ENCODE measurements around the gene UBL4A. TPM values are rescaled to one million over a fixed set of nuclear protein-coding genes. Genes with fewer than 3 reads are reported as not detected.
A peak's percentile ranks its signal among the peaks of the same experiment; 100 is the strongest.

The UBL4A gene
- total RNA-seq, 1 experiment from 2014 or later, result 38.8 TPM

DNA sequence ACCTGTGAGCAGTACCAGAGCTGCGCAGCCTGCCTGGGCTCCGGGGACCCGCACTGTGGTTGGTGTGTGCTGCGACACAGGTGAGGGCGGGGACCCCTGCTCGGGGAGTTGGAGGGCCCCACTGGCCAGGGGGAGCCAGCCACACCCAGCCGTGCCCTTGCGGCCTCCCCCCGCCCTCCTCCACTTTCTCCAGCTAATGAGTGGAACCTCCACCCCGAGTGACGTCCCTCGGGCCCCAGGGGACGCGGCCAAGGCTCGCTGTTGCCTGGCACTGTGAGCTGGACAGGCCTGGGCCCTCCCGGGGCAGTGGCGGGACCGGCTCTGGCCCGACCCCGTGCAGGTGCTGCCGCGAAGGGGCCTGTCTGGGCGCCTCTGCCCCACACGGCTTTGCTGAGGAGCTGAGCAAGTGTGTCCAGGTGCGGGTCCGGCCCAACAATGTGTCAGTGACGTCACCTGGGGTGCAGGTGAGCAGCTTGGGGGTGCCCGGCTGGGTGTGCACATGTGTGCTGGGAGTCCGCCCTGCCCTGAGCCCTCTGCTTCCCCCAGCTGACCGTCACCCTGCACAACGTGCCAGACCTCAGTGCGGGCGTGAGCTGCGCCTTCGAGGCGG is 22.7 kb downstream of the UBL4A start:
- no peaks in the 10 kb centered on the region for H3K27me3 Mint-ChIP-seq (ENCODE audit: insufficient read depth, unreplicated experiment)
- ChIA-PET POLR2A (no interaction called here), CTCF (no interaction called here)
- intact Hi-C loops (cut with micrococcal nuclease; ENCODE audit: unreplicated experiment), result no loop called here
- DNase-seq, result no peak
- Histone ChIP-seq H3K4me1 (no peaks in the 10 kb centered on the region), H3K36me3 (ENCODE audit: control insufficient read depth, insufficient read depth, low read length) (no peaks in the 10 kb centered on the region), H3K9me3 (no peaks in the 10 kb centered on the region), H3K4me3 (ENCODE audit: low read depth, low read length) (no peak overlapping the region), H3K27me3 (replicated peaks; ENCODE audit: control insufficient read depth, insufficient read depth, low read length) (no peaks in the 10 kb centered on the region)
- no peaks in the 10 kb centered on the region for H3K9me3 Mint-ChIP-seq (ENCODE audit: unreplicated experiment)
- no peak overlapping the region for H3K4me3 Mint-ChIP-seq (ENCODE audit: unreplicated experiment)
- BruUV-seq (replicated peaks), result no TSS peak
- peaks cover 16% of the 10 kb centered on the region for H3K36me3 Mint-ChIP-seq (ENCODE audit: insufficient read depth, unreplicated experiment)
- TF ChIP-seq, protein P1, sequence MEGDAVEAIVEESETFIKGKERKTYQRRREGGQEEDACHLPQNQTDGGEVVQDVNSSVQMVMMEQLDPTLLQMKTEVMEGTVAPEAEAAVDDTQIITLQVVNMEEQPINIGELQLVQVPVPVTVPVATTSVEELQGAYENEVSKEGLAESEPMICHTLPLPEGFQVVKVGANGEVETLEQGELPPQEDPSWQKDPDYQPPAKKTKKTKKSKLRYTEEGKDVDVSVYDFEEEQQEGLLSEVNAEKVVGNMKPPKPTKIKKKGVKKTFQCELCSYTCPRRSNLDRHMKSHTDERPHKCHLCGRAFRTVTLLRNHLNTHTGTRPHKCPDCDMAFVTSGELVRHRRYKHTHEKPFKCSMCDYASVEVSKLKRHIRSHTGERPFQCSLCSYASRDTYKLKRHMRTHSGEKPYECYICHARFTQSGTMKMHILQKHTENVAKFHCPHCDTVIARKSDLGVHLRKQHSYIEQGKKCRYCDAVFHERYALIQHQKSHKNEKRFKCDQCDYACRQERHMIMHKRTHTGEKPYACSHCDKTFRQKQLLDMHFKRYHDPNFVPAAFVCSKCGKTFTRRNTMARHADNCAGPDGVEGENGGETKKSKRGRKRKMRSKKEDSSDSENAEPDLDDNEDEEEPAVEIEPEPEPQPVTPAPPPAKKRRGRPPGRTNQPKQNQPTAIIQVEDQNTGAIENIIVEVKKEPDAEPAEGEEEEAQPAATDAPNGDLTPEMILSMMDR (IDR thresholded peaks at IDR 0.05; ENCODE audit: insufficient read depth in 1 of 2, low read depth in 1 of 2, low read length in 1 of 2, severe bottlenecking in 1 of 2, unreplicated experiment in 1 of 2), result no peak
- H3K4me1 Mint-ChIP-seq (ENCODE audit: low read depth, unreplicated experiment), result no peaks in the 10 kb centered on the region
- no peak overlapping the region for H3K27ac Mint-ChIP-seq (ENCODE audit: unreplicated experiment)

DNA sequence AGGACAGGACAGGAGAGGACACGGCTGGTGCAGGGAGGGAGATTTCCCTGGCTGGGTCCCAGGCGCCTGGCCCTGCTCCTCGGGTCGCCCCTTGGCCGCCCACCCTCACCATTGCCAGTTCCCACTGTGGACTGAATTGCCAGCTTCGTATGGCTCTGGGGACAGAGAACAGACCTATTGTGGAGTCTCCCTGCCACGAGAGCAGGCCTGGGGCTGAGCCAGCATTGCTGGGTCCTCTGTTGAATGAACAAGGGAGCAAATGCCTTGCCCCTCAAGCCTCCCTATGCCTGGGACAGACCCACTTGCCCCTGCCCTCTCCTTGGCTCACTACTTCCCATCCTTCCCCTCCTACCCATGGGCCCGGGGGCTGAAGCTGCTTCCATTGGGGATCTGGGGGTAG is 24.0 kb downstream of the UBL4A start:
- Mint-ChIP-seq H3K27ac (ENCODE audit: unreplicated experiment) (no peak overlapping the region), H3K9me3 (ENCODE audit: unreplicated experiment) (no peaks in the 10 kb centered on the region), H3K27me3 (ENCODE audit: insufficient read depth, unreplicated experiment) (no peaks in the 10 kb centered on the region), H3K36me3 (ENCODE audit: insufficient read depth, unreplicated experiment) (peaks cover 20% of the 10 kb centered on the region), H3K4me1 (ENCODE audit: low read depth, unreplicated experiment) (no peaks in the 10 kb centered on the region), H3K4me3 (ENCODE audit: unreplicated experiment) (no peak overlapping the region)
- Histone ChIP-seq H3K36me3 (ENCODE audit: control insufficient read depth, insufficient read depth, low read length) (no peaks in the 10 kb centered on the region), H3K9me3 (no peaks in the 10 kb centered on the region), H3K27me3 (replicated peaks; ENCODE audit: control insufficient read depth, insufficient read depth, low read length) (no peaks in the 10 kb centered on the region), H3K4me3 (ENCODE audit: low read depth, low read length) (no peak overlapping the region), H3K4me1 (no peaks in the 10 kb centered on the region)
- TF ChIP-seq, protein P1 (IDR thresholded peaks at IDR 0.05; ENCODE audit: insufficient read depth in 1 of 2, low read depth in 1 of 2, low read length in 1 of 2, severe bottlenecking in 1 of 2, unreplicated experiment in 1 of 2), result no peak
- ChIA-PET CTCF (no interaction called here), POLR2A (no interaction called here)
- no peak for DNase-seq
- intact Hi-C loops (cut with micrococcal nuclease; ENCODE audit: unreplicated experiment), result no loop called here
- BruUV-seq (replicated peaks), result no TSS peak

DNA sequence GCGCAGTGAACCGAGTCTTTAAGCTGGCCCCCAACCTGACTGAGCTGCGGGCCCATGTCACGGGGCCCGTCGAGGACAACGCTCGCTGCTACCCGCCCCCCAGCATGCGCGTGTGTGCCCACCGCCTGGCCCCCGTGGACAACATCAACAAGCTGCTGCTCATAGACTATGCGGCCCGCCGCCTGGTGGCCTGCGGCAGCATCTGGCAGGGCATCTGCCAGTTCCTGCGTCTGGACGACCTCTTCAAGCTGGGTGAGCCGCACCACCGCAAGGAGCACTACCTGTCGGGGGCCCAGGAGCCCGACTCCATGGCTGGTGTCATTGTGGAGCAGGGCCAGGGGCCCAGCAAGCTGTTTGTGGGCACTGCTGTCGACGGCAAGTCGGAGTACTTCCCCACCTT is 26.1 kb downstream of the UBL4A start:
- BruUV-seq (replicated peaks), result no TSS peak
- POLR2A ChIA-PET, result no interaction called here
- no peaks in the 10 kb centered on the region for H3K4me1 Mint-ChIP-seq (ENCODE audit: low read depth, unreplicated experiment)
- intact Hi-C loops (cut with micrococcal nuclease; ENCODE audit: unreplicated experiment), result no loop called here
- no peaks in the 10 kb centered on the region for H3K4me1 ChIP-seq
- CTCF ChIA-PET, result no interaction called here
- H3K9me3 Mint-ChIP-seq (ENCODE audit: unreplicated experiment), result no peaks in the 10 kb centered on the region
- H3K36me3 ChIP-seq (ENCODE audit: control insufficient read depth, insufficient read depth, low read length), result no peaks in the 10 kb centered on the region
- peak overlapping the region; percentile 71 for H3K4me3 Mint-ChIP-seq (ENCODE audit: unreplicated experiment)
- H3K27me3 ChIP-seq (replicated peaks; ENCODE audit: control insufficient read depth, insufficient read depth, low read length), result no peaks in the 10 kb centered on the region
- no peak overlapping the region for H3K4me3 ChIP-seq (ENCODE audit: low read depth, low read length)
- DNase-seq, result no peak
- H3K27me3 Mint-ChIP-seq (ENCODE audit: insufficient read depth, unreplicated experiment), result no peaks in the 10 kb centered on the region
- H3K36me3 Mint-ChIP-seq (ENCODE audit: insufficient read depth, unreplicated experiment), result peaks cover 25% of the 10 kb centered on the region
- no peaks in the 10 kb centered on the region for H3K9me3 ChIP-seq
- TF ChIP-seq, protein P1 (IDR thresholded peaks at IDR 0.05; ENCODE audit: insufficient read depth in 1 of 2, low read depth in 1 of 2, low read length in 1 of 2, severe bottlenecking in 1 of 2, unreplicated experiment in 1 of 2), result no peak
- H3K27ac Mint-ChIP-seq (ENCODE audit: unreplicated experiment), result no peak overlapping the region
